Suprapubic skin (tissue), 4 donors: Measurements from ENCODE around the gene OSBPL2. TPM values are rescaled to one million over a fixed set of nuclear protein-coding genes. Genes with fewer than 3 reads are reported as not detected.

Source experiments
- DNase-seq, 2 donors: peaks; one replicate each; pipeline ENCODE4 v3.0.0-alpha.2; 2019; ENCODE audit warnings: low spot score in 2 of 2
- H3K27ac ChIP-seq: fragments of 200-600 bp; sonication (generic); one replicate; pipeline ENCODE4 v1.5.1; 2019
- H3K27me3 ChIP-seq: fragments of 200-600 bp; sonication (generic); one replicate; pipeline ENCODE4 v1.5.1; 2019
- H3K36me3 ChIP-seq: fragments of 200-600 bp; sonication (generic); one replicate; pipeline ENCODE4 v1.5.1; 2019
- H3K4me1 ChIP-seq: fragments of 200-600 bp; sonication (generic); one replicate; pipeline ENCODE4 v1.5.1; 2019
- H3K4me3 ChIP-seq: fragments of 200-600 bp; sonication (generic); one replicate; pipeline ENCODE4 v1.5.1; 2019; ENCODE audit warnings: mild to moderate bottlenecking
- H3K9me3 ChIP-seq: fragments of 200-600 bp; sonication (generic); one replicate; pipeline ENCODE4 v1.5.1; 2019
- CTCF ChIP-seq, 2 donors: fragments of 200-600 bp in 1 of 2; fragments of 450-650 bp in 1 of 2; sonication (generic) in 1 of 2; IDR thresholded peaks; one replicate each; pipeline ENCODE4 v1.5.1; 2016 to 2019; ENCODE audit warnings: antibody characterized with exemption in 2 of 2, mild to moderate bottlenecking in 1 of 2, moderate library complexity in 1 of 2
- EP300 ChIP-seq: sonication (generic); formaldehyde crosslinking; IDR thresholded peaks from one replicate; pipeline ENCODE4 v1.6.1; 2017; ENCODE audit warnings: antibody characterized with exemption
- POLR2A ChIP-seq, 2 donors: fragments of 450-650 bp; IDR thresholded peaks; one replicate each; pipeline ENCODE4 v1.6.1; 2017; ENCODE audit warnings: antibody characterized with exemption in 2 of 2, mild to moderate bottlenecking in 2 of 2, moderate library complexity in 2 of 2
- POLR2AphosphoS5 ChIP-seq, 3 donors: sonication (generic); formaldehyde crosslinking; IDR thresholded peaks; one replicate each; pipeline ENCODE4 v1.6.1; 2017; ENCODE audit warnings: antibody characterized with exemption in 3 of 3
- WGBS: methylation state at CpG from one replicate; pipeline ENCODE4 v1.1.5; 2018; 5-methylcytosine and 5-hydroxymethylcytosine counted together
- total RNA-seq, 4 donors: library from RNA; depleted of rRNA; stranded (reverse); fragments of >200 nt; gene quantifications; one replicate each; pipeline ENCODE4 v1.1.0, GENCODE V29; 2016

Gene OSBPL2
- total RNA-seq, 4 donors from 2014 or later, result 78.1 to 132 (median 84.0) TPM

GRCh38 chr20:62342910-62343309 lies 104.6 kb downstream of the OSBPL2 start:
- Histone ChIP-seq H3K27me3 (no peaks in the 10 kb centered on the region), H3K4me1 (no peaks in the 10 kb centered on the region), H3K4me3 (no peak overlapping the region), H3K9me3 (no peaks in the 10 kb centered on the region), H3K36me3 (peaks cover 61% of the 10 kb centered on the region), H3K27ac (no peak overlapping the region)
- TF ChIP-seq POLR2AphosphoS5 (IDR thresholded peaks at IDR 0.05) (no peak), POLR2A (IDR thresholded peaks at IDR 0.05) (no peak), EP300 (no peak), CTCF (IDR thresholded peaks at IDR 0.05) (no peak)
- 62% methylated on average over 10 of the region's 10 CpGs for WGBS
- DNase-seq, result no peak

- no peak overlapping the region for H3K27ac ChIP-seq
- no peak for TF ChIP-seq CTCF (IDR thresholded peaks at IDR 0.05)
- no peak for TF ChIP-seq POLR2A (IDR thresholded peaks at IDR 0.05)
- no peak for TF ChIP-seq EP300
- TF ChIP-seq POLR2AphosphoS5 (IDR thresholded peaks at IDR 0.05), result no peak
Observed at GRCh38 chr20:62344092-62344491, 105.8 kb downstream of the OSBPL2 start.

GRCh38 chr20:62344782-62345181 lies 106.5 kb downstream of the OSBPL2 start:
- H3K27ac ChIP-seq, result no peak overlapping the region
- no peaks in the 10 kb centered on the region for H3K27me3 ChIP-seq
- peaks cover under 1% of the 10 kb centered on the region for H3K4me1 ChIP-seq
- no peak for DNase-seq
- TF ChIP-seq POLR2AphosphoS5 (IDR thresholded peaks at IDR 0.05) (no peak), POLR2A (IDR thresholded peaks at IDR 0.05) (no peak), CTCF (IDR thresholded peaks at IDR 0.05) (no peak), EP300 (no peak)
- no peaks in the 10 kb centered on the region for H3K9me3 ChIP-seq
- WGBS, result 87% methylated on average over 10 of the region's 10 CpGs
- no peak overlapping the region for H3K4me3 ChIP-seq
- H3K36me3 ChIP-seq, result peaks cover 47% of the 10 kb centered on the region

More at GRCh38 chr20:62344092-62344491, 105.8 kb downstream of the OSBPL2 start:
- no peak for DNase-seq
- no peaks in the 10 kb centered on the region for H3K4me1 ChIP-seq
- 90% methylated on average over 5 of the region's 5 CpGs for WGBS
- H3K36me3 ChIP-seq, result peaks cover 52% of the 10 kb centered on the region
- no peak overlapping the region for H3K4me3 ChIP-seq
- no peaks in the 10 kb centered on the region for H3K9me3 ChIP-seq
- H3K27me3 ChIP-seq, result no peaks in the 10 kb centered on the region

Other genes starting within 250 kb of the OSBPL2 start
- gene TAF4, start 172.6 kb upstream of the OSBPL2 start, total RNA-seq, result 10 to 100 TPM; 18.0 to 31.8 (median 25.8) TPM
- gene LSM14B, start 116.0 kb upstream of the OSBPL2 start, total RNA-seq, result 10 to 100 TPM; 32.4 to 45.7 (median 37.0) TPM
- 100 to 1,000 TPM; 163 to 226 (median 208) TPM for gene PSMA7, start 95.1 kb upstream of the OSBPL2 start, total RNA-seq
- gene SS18L1, start 94.8 kb upstream of the OSBPL2 start, total RNA-seq, result 10 to 100 TPM; 23.3 to 81.1 (median 26.9) TPM
- 10 to 100 TPM; 19.1 to 43.0 (median 30.3) TPM for gene MTG2, start 55.5 kb upstream of the OSBPL2 start, total RNA-seq
- not detected for gene HRH3, start 18.2 kb upstream of the OSBPL2 start, total RNA-seq
- 100 to 1,000 TPM in 3 of 4 donors, 10 to 100 TPM in 1; 84.7 to 155 (median 146) TPM for gene ADRM1, start 64.5 kb downstream of the OSBPL2 start, total RNA-seq
- gene LAMA5, start 128.8 kb downstream of the OSBPL2 start, total RNA-seq, result 100 to 1,000 TPM; 200 to 623 (median 316) TPM
- 1,000 to 10,000 TPM; 1,604 to 3,217 (median 2,363) TPM for gene RPS21, start 148.6 kb downstream of the OSBPL2 start, total RNA-seq
- gene CABLES2, start 168.8 kb downstream of the OSBPL2 start, total RNA-seq, result 1 to 10 TPM; 3.8 to 7.2 (median 4.5) TPM
- 1 to 10 TPM; 2.0 to 6.6 (median 3.9) TPM for gene RBBP8NL, start 189.0 kb downstream of the OSBPL2 start, total RNA-seq
- gene GATA5, start 237.5 kb downstream of the OSBPL2 start, total RNA-seq, result 1 to 10 TPM in 3 of 4 donors, under 1 TPM in 1; 0.23 to 2.1 (median 1.2) TPM